Medulla oblongata (tissue), 1 donor: ENCODE results near the gene ZNF579.

Experiments used
- DNase-seq: peaks from one replicate; pipeline ENCODE4 v3.0.0-alpha.2; 2015; ENCODE audit errors: extremely low spot score

The ZNF579 gene, protein sequence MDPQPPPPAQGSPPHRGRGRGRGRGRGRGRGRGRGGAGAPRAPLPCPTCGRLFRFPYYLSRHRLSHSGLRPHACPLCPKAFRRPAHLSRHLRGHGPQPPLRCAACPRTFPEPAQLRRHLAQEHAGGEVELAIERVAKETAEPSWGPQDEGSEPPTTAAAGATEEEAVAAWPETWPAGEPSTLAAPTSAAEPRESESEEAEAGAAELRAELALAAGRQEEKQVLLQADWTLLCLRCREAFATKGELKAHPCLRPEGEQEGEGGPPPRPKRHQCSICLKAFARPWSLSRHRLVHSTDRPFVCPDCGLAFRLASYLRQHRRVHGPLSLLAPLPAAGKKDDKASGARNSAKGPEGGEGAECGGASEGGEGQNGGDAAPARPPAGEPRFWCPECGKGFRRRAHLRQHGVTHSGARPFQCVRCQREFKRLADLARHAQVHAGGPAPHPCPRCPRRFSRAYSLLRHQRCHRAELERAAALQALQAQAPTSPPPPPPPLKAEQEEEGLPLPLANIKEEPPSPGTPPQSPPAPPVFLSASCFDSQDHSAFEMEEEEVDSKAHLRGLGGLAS

GRCh38 chr19:55580628-55581144 is at the start of gene ZNF579:
Gene ZNF579 (minus strand): TSS chr19:55580848. CDS start chr19:55579639, 1,209 bp downstream.
- DNase-seq, result peak; percentile 89

DNA sequence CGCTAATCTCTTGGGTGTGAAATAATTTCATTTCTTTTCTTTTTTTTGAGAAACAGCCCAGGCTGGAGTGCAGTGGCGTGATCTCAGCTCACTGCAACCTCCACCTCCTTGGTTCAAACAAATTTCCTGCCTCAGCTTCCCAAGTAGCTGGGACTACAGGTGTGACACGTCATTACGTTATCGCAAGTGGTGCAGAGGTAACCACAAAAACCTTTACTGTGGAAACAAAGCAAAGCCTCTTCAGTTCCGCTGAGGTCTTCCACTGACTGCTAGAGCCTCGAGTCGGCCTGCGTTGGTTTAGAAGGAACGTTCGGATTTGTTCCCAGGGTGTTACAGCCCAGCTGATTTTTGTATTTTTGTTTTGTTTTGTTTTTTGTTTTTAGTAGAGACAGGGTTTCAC is 45.7 kb upstream of the ZNF579 start:
- DNase-seq, result no peak

- DNase-seq, result no peak
Observed at GRCh38 chr19:55625004-55625326, 44.3 kb upstream of the ZNF579 start.

DNA sequence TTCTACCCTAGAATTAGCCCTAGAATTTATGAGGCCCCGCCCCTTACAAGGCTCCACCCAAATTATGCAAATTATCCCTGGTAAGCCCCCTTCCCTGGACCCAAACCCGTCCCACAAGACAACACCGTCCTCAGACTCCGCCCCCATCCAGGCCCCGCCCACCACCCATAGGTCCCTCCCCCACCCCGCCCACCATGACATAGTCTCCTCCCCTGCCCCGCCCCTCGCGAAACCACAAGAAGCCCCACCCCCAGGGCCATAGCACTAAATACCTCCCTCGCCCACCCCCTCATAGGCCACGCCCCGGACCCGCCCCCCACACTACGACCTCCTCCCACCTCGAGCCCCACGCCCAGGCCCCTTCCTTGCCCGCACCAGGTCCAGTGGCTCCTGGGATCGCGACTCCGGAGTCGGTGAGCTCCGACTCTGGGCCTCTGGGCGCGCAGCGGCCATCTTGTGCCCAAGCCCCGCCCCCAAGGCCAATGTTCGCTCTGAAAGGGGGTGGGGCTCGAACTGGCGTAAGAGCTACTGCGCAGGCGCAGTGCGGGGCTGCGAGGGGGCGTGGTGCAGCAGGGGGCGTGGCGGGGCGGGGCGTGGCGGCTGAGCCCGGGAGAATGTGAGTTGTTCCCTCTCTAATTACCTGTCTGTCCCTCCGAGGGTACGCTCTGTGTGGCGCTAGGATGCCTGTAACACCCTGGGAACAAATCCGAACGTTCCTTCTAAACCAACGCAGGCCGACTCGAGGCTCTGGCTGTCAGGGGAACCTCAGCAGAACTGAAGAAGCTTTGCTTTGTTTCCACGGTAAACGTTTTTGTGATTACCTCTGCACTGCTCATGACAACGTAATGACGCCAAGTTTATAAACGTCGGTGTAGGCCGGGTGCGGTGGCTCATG is 43.7 kb upstream of the ZNF579 start, which contains the start of gene ZNF784:
Gene ZNF784, minus strand, starts transcription at position 458 of the 895 bp plus-strand sequence. Its CDS starts 5 bp downstream, at position 453.
- peak; percentile 93 for DNase-seq

DNA sequence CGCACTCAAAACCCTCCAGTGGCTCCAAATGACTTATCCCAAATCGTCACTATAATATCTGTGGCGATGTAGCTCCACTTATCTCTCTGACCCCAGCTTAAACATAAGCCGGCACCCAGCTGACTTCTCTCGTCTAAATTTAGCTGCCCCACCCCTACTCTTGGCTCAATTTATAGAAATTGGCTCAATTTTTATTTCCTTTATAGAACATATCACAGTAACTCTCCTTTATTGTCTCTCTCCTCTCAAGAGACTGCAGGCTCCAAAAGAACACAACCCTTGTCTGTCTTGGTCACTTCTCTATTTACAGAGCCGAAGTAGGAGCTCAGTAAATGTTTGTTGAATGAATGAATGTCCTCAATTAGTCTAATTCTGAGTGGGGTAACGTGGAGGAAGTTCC is 42.9 kb upstream of the ZNF579 start:
- no peak for DNase-seq

DNA sequence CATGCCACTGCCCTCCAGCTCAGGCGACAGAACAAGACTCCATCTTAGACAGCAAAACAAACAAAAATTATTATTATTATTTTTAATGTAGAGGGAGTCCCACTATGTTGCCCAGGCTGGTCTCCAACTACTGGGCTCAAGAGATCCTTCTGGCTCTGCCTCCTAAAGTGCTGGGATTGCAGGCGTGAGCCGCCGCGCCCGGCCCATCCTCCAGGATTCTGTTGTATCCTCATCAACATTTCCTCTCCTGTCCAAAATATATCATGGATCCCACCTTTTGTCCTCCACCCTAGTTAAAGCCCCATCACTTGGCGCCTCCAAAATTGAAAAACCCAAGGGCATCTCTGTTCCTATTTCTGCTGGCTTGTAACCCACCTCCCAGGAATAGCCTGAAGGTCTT is 42.5 kb upstream of the ZNF579 start:
- DNase-seq, result no peak

GRCh38 chr19:55622242-55622969 is 41.8 kb upstream of the ZNF579 start:
- no peak for DNase-seq

GRCh38 chr19:55621673-55622231 is 41.1 kb upstream of the ZNF579 start:
- DNase-seq, result no peak

- DNase-seq, result no peak
Observed at GRCh38 chr19:55621205-55621672, 40.6 kb upstream of the ZNF579 start.

- DNase-seq, result no peak
Observed at GRCh38 chr19:55620410-55621204, 40.0 kb upstream of the ZNF579 start.

DNA sequence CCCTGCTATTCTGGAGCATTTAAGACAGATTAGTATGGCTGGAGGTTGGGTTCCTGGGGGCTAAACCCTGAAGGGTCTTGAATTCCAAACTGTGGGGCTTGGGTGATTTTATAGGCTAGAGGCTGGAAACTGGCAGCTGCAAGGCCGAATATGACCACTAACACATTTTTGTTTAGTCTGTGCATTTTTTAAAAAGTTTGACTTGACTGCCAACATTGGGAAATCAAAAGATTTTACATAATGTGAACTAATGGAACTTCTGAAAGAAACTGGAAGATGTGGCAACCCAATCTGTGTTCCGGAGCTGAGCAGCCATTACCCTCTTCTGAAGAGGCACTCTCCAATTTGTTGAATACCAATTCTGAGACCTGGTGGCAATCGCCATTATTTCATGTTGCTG is 38.6 kb upstream of the ZNF579 start:
- no peak for DNase-seq

- no peak for DNase-seq
Observed at GRCh38 chr19:55618426-55618825, 37.8 kb upstream of the ZNF579 start.

GRCh38 chr19:55617426-55617825 is 36.8 kb upstream of the ZNF579 start:
- DNase-seq, result no peak

GRCh38 chr19:55616395-55616875 is 35.8 kb upstream of the ZNF579 start:
- no peak for DNase-seq

GRCh38 chr19:55615543-55616394 is 35.1 kb upstream of the ZNF579 start:
- no peak for DNase-seq

DNA sequence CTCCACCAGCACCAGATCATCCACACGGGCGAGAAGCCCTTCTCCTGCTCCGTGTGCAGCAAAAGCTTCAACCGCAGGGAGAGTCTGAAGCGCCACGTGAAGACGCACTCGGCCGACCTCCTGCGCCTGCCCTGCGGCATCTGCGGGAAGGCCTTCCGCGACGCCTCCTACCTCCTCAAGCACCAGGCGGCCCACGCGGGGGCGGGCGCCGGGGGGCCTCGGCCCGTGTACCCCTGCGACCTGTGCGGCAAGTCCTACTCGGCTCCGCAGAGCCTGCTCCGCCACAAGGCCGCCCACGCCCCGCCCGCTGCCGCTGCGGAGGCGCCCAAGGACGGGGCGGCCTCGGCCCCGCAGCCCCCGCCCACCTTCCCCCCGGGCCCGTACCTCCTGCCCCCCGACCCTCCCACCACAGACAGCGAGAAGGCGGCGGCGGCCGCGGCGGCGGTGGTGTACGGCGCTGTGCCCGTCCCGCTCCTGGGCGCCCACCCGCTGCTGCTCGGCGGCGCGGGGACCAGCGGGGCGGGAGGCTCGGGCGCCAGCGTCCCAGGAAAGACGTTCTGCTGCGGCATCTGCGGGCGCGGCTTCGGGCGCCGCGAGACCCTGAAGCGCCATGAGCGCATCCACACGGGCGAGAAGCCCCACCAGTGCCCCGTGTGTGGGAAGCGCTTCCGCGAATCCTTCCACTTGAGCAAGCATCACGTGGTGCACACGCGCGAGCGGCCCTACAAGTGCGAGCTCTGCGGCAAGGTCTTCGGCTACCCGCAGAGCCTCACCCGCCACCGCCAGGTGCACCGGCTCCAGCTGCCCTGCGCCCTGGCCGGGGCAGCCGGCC is 34.3 kb upstream of the ZNF579 start:
- no peak for DNase-seq

- DNase-seq, result no peak
Observed at GRCh38 chr19:55613930-55614710, 33.5 kb upstream of the ZNF579 start.
